Glutamatergic neuron (in vitro differentiated cells): ENCODE measurements around the gene MCM5. TPM values are rescaled to one million over a fixed set of nuclear protein-coding genes. Genes with fewer than 3 reads are reported as not detected.
A peak's percentile ranks its signal among the peaks of the same experiment; 100 is the strongest.
"Not testable (repeated sequence)": the region's sequence is repeated elsewhere in the genome, so short reads cannot be mapped to it uniquely, and the experiment has no call there.

Source experiments
- DNase-seq: peaks from one replicate; pipeline ENCODE4 v3.0.0; 2022
- H3K27ac Mint-ChIP-seq: one replicate; pipeline ENCODE4 v1.8.0; 2020; ENCODE audit warnings: mild to moderate bottlenecking, mixed read lengths, inconsistent platforms; ENCODE audit not compliant: unreplicated experiment
- H3K27me3 Mint-ChIP-seq: one replicate; pipeline ENCODE4 v1.8.0; 2020; ENCODE audit warnings: mild to moderate bottlenecking, moderate library complexity, mixed read lengths, inconsistent platforms; ENCODE audit not compliant: unreplicated experiment
- H3K36me3 Mint-ChIP-seq: one replicate; pipeline ENCODE4 v1.8.0; 2020; ENCODE audit warnings: mild to moderate bottlenecking, mixed read lengths, inconsistent platforms; ENCODE audit not compliant: unreplicated experiment
- H3K4me1 Mint-ChIP-seq: one replicate; pipeline ENCODE4 v1.8.0; 2020; ENCODE audit warnings: mild to moderate bottlenecking, low read depth, mixed read lengths, inconsistent platforms; ENCODE audit not compliant: unreplicated experiment
- H3K4me3 Mint-ChIP-seq: one replicate; pipeline ENCODE4 v1.8.0; 2020; ENCODE audit warnings: mild to moderate bottlenecking, mixed read lengths, inconsistent platforms; ENCODE audit not compliant: unreplicated experiment
- H3K9me3 Mint-ChIP-seq: one replicate; pipeline ENCODE4 v1.8.0; 2020; ENCODE audit warnings: mild to moderate bottlenecking, moderate library complexity, mixed read lengths, inconsistent platforms; ENCODE audit not compliant: unreplicated experiment
- total RNA-seq: library from RNA; stranded (reverse); fragmentation: NEBNext Ultra II Directional; extraction: Animal tissue kit (Norgen Biotek cat#: 25700); gene quantifications from one replicate; pipeline ENCODE4 v1.2.1, GENCODE V29; 2021; ENCODE audit not compliant: unreplicated experiment
- TF ChIP-seq, protein P1 (sequence below): fragments of 200-600 bp; sonication (generic); IDR thresholded peaks from one replicate; pipeline ENCODE4 v1.5.0; 2021; ENCODE audit not compliant: partially characterized antibody, unreplicated experiment

MCM5 gene
- total RNA-seq, 1 donor from 2014 or later: 28.3 TPM

- TF ChIP-seq, protein P1, sequence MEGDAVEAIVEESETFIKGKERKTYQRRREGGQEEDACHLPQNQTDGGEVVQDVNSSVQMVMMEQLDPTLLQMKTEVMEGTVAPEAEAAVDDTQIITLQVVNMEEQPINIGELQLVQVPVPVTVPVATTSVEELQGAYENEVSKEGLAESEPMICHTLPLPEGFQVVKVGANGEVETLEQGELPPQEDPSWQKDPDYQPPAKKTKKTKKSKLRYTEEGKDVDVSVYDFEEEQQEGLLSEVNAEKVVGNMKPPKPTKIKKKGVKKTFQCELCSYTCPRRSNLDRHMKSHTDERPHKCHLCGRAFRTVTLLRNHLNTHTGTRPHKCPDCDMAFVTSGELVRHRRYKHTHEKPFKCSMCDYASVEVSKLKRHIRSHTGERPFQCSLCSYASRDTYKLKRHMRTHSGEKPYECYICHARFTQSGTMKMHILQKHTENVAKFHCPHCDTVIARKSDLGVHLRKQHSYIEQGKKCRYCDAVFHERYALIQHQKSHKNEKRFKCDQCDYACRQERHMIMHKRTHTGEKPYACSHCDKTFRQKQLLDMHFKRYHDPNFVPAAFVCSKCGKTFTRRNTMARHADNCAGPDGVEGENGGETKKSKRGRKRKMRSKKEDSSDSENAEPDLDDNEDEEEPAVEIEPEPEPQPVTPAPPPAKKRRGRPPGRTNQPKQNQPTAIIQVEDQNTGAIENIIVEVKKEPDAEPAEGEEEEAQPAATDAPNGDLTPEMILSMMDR: no peak
- no peak overlapping the region for H3K4me3 Mint-ChIP-seq
- H3K4me1 Mint-ChIP-seq: peaks cover 4% of the 10 kb centered on the region
- no peak overlapping the region for H3K27ac Mint-ChIP-seq
- peaks cover 8% of the 10 kb centered on the region for H3K27me3 Mint-ChIP-seq
- H3K9me3 Mint-ChIP-seq: peaks cover 5% of the 10 kb centered on the region
- H3K36me3 Mint-ChIP-seq: no peaks in the 10 kb centered on the region
- DNase-seq: no peak
Measured at GRCh38 chr22:35435201-35435740, 35.3 kb downstream of the MCM5 start.

- peaks cover 5% of the 10 kb centered on the region for H3K9me3 Mint-ChIP-seq
- TF ChIP-seq, protein P1: no peak
- no peak for DNase-seq
- H3K36me3 Mint-ChIP-seq: no peaks in the 10 kb centered on the region
- peaks cover 8% of the 10 kb centered on the region for H3K27me3 Mint-ChIP-seq
- no peak overlapping the region for H3K4me3 Mint-ChIP-seq
- peaks cover 4% of the 10 kb centered on the region for H3K4me1 Mint-ChIP-seq
- H3K27ac Mint-ChIP-seq: no peak overlapping the region
Measured at GRCh38 chr22:35436421-35436820, 36.5 kb downstream of the MCM5 start.

GRCh38 chr22:35437049-35437448 is 37.1 kb downstream of the MCM5 start:
- Mint-ChIP-seq H3K36me3 (no peaks in the 10 kb centered on the region), H3K27me3 (peaks cover 7% of the 10 kb centered on the region), H3K27ac (no peak overlapping the region), H3K9me3 (peaks cover 5% of the 10 kb centered on the region), H3K4me3 (no peak overlapping the region), H3K4me1 (peaks cover 3% of the 10 kb centered on the region)
- TF ChIP-seq, protein P1: no peak
- no peak for DNase-seq

DNA sequence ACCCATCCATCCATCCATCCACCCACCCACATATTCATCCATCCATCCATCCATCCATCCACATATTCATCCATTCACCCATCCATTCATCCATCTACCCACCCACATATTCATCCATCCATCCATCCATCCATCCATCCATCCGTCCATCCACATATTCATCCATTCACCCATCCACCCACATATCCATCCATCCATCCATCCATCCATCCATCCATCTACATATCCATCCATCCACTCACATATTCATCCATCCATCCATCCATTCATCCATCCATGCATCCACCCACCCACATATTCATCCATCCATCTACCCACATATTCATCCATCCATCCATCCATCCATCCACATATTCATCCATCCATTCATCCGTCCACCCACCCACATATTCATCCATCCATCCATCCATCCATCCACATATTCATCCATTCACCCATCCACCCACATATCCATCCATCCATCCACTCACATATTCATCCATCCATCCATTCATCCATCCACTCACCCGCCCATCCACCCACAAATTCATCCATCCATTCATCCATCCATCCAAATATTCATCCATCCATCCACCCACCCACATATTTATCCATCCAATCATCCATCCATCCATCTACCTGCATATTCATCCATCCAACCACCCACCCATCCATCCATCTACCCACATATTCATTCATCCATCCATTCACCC is 38.9 kb downstream of the MCM5 start:
- DNase-seq, H3K4me1 Mint-ChIP-seq, H3K9me3 Mint-ChIP-seq, H3K4me3 Mint-ChIP-seq, H3K27me3 Mint-ChIP-seq, H3K36me3 Mint-ChIP-seq: not testable (repeated sequence)
- H3K27ac Mint-ChIP-seq: peak overlapping the region; percentile 35

DNA sequence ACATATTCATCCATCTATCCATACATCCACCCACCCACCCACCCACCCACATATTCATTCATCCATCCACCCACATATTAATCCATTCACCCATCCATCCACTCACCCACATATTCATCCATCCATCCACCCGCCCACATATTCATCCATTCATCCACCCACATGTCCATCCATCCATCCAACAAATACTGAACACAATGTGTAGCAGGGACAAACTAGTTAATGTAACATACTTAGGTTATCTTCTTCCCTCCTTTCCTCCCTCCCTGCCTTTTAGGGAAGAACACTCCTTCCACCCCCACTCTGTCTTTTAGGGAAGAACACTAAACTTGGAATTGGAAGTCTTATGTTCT is 39.4 kb downstream of the MCM5 start:
- no peaks in the 10 kb centered on the region for H3K36me3 Mint-ChIP-seq
- TF ChIP-seq, protein P1: no peak
- H3K27ac Mint-ChIP-seq: no peak overlapping the region
- DNase-seq: no peak
- H3K4me1 Mint-ChIP-seq: no peaks in the 10 kb centered on the region
- H3K4me3 Mint-ChIP-seq: no peak overlapping the region
- peaks cover 3% of the 10 kb centered on the region for H3K9me3 Mint-ChIP-seq
- H3K27me3 Mint-ChIP-seq: peaks cover 3% of the 10 kb centered on the region
